CD14-positive monocyte (primary cell): Measurements from ENCODE around the gene MYO16. TPM values are rescaled to one million over a fixed set of nuclear protein-coding genes. Genes with fewer than 3 reads are reported as not detected.

Source experiments
- DNase-seq, 3 donors: peaks; one replicate each; pipeline ENCODE4 v3.0.0-alpha.2; 2011 to 2022
- H2AFZ ChIP-seq: 2 replicates; pipeline ENCODE4 v1.6.0; 2012; ENCODE audit warnings: mild to moderate bottlenecking, low read depth, low read length, inconsistent platforms; ENCODE audit not compliant: insufficient read depth, poor library complexity, severe bottlenecking
- H3K27ac ChIP-seq, 2 donors: 1 replicate in 1 of 2; 2 replicates in 1 of 2; pipeline ENCODE4 v1.5.1; 2012 to 2013; ENCODE audit warnings: low read length in 2 of 2, control low read depth in 1 of 2, inconsistent platforms in 1 of 2, low read depth in 1 of 2, mild to moderate bottlenecking in 1 of 2
- H3K27me3 ChIP-seq, 2 donors: one replicate each; pipeline versions ENCODE4 v1.6.0 to v1.6.1; 2011 to 2013; ENCODE audit warnings: low read length in 2 of 2; ENCODE audit not compliant: control insufficient read depth in 2 of 2, insufficient read depth in 2 of 2
- H3K36me3 ChIP-seq, 2 donors: replicated peaks in 1 of 2; 1 replicate in 1 of 2; 2 replicates in 1 of 2; pipeline versions ENCODE4 v1.5.1 to v1.6.1; 2012 to 2013; ENCODE audit warnings: low read length in 2 of 2, control low read depth in 1 of 2, inconsistent platforms in 1 of 2, mild to moderate bottlenecking in 1 of 2; ENCODE audit not compliant: insufficient read depth in 2 of 2, control insufficient read depth in 1 of 2
- H3K4me1 ChIP-seq, 2 donors: 1 replicate in 1 of 2; 2 replicates in 1 of 2; pipeline versions ENCODE4 v1.5.1 to v1.6.1; 2012 to 2013; ENCODE audit warnings: low read length in 2 of 2, control low read depth in 1 of 2, inconsistent platforms in 1 of 2, mild to moderate bottlenecking in 1 of 2, moderate library complexity in 1 of 2; ENCODE audit not compliant: insufficient read depth in 2 of 2, control insufficient read depth in 1 of 2
- H3K4me2 ChIP-seq: replicated peaks from 2 replicates; pipeline ENCODE3; 2012; ENCODE audit warnings: low read length, moderate library complexity, mild to moderate bottlenecking; ENCODE audit not compliant: poor library complexity, severe bottlenecking; ENCODE audit errors: extremely low read depth
- H3K4me3 ChIP-seq, 3 experiments: fragments of 200-600 bp in 1 of 3; sonication (generic) in 1 of 3; replicated peaks in 1 of 3; 1 replicate in 2 of 3; 2 replicates in 1 of 3; pipeline ENCODE4 v1.5.1; 2011 to 2013; ENCODE audit warnings: low read length in 3 of 3, mild to moderate bottlenecking in 3 of 3, control low read depth in 2 of 3, low read depth in 2 of 3, inconsistent platforms in 1 of 3, moderate library complexity in 1 of 3
- H3K79me2 ChIP-seq: 2 replicates; pipeline ENCODE4 v1.6.0; 2012; ENCODE audit warnings: mild to moderate bottlenecking, control low read depth, inconsistent platforms, low read length, moderate library complexity; ENCODE audit not compliant: insufficient read depth
- H3K9ac ChIP-seq: 2 replicates; pipeline ENCODE4 v1.6.0; 2017; ENCODE audit warnings: low read length, mild to moderate bottlenecking; ENCODE audit not compliant: insufficient read depth, poor library complexity, severe bottlenecking
- H3K9me3 ChIP-seq, 2 donors: replicated peaks in 1 of 2; 1 replicate in 1 of 2; 2 replicates in 1 of 2; pipeline versions ENCODE4 v1.5.1 to v1.6.1; 2012 to 2013; ENCODE audit warnings: low read length in 2 of 2, control low read depth in 1 of 2; ENCODE audit not compliant: control insufficient read depth in 1 of 2, insufficient read depth in 1 of 2
- H4K20me1 ChIP-seq: 2 replicates; pipeline ENCODE4 v1.6.0; 2012; ENCODE audit warnings: mild to moderate bottlenecking, low read length, control low read depth, moderate library complexity; ENCODE audit not compliant: insufficient read depth
- H3K27ac Mint-ChIP-seq, 7 donors: one replicate each; pipeline ENCODE4 v1.8.0; 2020; ENCODE audit warnings: mild to moderate bottlenecking in 7 of 7, mixed read lengths in 7 of 7, moderate library complexity in 6 of 7, inconsistent platforms in 2 of 7
- H3K27me3 Mint-ChIP-seq, 3 donors: one replicate each; pipeline ENCODE4 v1.8.0; 2021 to 2022; ENCODE audit warnings: low read depth in 3 of 3, mild to moderate bottlenecking in 3 of 3, mixed read lengths in 3 of 3, moderate library complexity in 3 of 3, inconsistent platforms in 1 of 3
- H3K36me3 Mint-ChIP-seq, 2 donors: one replicate each; pipeline ENCODE4 v1.8.0; 2020; ENCODE audit warnings: mixed read lengths in 2 of 2, inconsistent platforms in 1 of 2, mild to moderate bottlenecking in 1 of 2
- H3K4me1 Mint-ChIP-seq: one replicate; pipeline ENCODE4 v1.8.0; 2020; ENCODE audit warnings: mild to moderate bottlenecking, mixed read lengths
- H3K4me3 Mint-ChIP-seq, 2 donors: one replicate each; pipeline ENCODE4 v1.8.0; 2020; ENCODE audit warnings: mild to moderate bottlenecking in 2 of 2, mixed read lengths in 2 of 2, moderate library complexity in 1 of 2
- H3K9me3 Mint-ChIP-seq, 7 donors: one replicate each; pipeline ENCODE4 v1.8.0; 2020 to 2022; ENCODE audit warnings: mixed read lengths in 7 of 7, mild to moderate bottlenecking in 6 of 7, moderate library complexity in 6 of 7, inconsistent platforms in 2 of 7
- WGBS: methylation state at CpG from one replicate; pipeline ENCODE4 v1.1.5; 2013; ENCODE audit warnings: missing lambda C conversion rate; ENCODE audit not compliant: insufficient coverage; 5-methylcytosine and 5-hydroxymethylcytosine counted together
- intact Hi-C, 2 donors: fragments of 100-400 bp; cut with micrococcal nuclease; formaldehyde crosslinking; loops; one replicate each; pipeline versions ENCODE4 v1.15.0 to v1.15.1; 2023
- polyA plus RNA-seq, 3 donors: library from polyadenylated mRNA; depleted of rRNA in 1 of 3; unstranded in 2 of 3; stranded (reverse) in 1 of 3; fragments of 300-500 nt in 2 of 3; fragments of >200 nt in 1 of 3; fragmentation: Illumina TruSeq in 2 of 3; gene quantifications; 1 replicate in 2 of 3; 2 replicates in 1 of 3; pipeline ENCODE4 v1.2.3, GENCODE V29; 2012 to 2021
- TF ChIP-seq, protein P1 (sequence below): fragments of 200-600 bp; IDR thresholded peaks from one replicate; pipeline ENCODE4 v1.8.0; 2022; ENCODE audit warnings: antibody characterized with exemption, mild to moderate bottlenecking

The MYO16 gene
- polyA plus RNA-seq, 3 donors: not detected

- 67% methylated on average over 3 of the region's 3 CpGs for WGBS
- Mint-ChIP-seq H3K36me3 (no peaks in the 10 kb centered on the region), H3K4me1 (peaks cover 7% of the 10 kb centered on the region), H3K4me3 (no peak overlapping the region), H3K9me3 (peaks cover 0 to 4% (median 1%) of the 10 kb centered on the region in 7 donors), H3K27me3 (no peaks in the 10 kb centered on the region), H3K27ac (peak overlapping the region in 1 of 7 donors; percentile 11)
- intact Hi-C loops: no loop called here
- Histone ChIP-seq H3K36me3 (no peaks in the 10 kb centered on the region), H3K79me2 (no peaks in the 10 kb centered on the region), H3K4me3 (no peak overlapping the region), H3K27me3 (no peaks in the 10 kb centered on the region), H4K20me1 (no peaks in the 10 kb centered on the region), H3K4me2 (no peak overlapping the region), H2AFZ (no peak overlapping the region), H3K9me3 (no peaks in the 10 kb centered on the region), H3K27ac (no peak overlapping the region), H3K4me1 (no peaks in the 10 kb centered on the region), H3K9ac (no peak overlapping the region)
- no peak for DNase-seq
- TF ChIP-seq, protein P1, sequence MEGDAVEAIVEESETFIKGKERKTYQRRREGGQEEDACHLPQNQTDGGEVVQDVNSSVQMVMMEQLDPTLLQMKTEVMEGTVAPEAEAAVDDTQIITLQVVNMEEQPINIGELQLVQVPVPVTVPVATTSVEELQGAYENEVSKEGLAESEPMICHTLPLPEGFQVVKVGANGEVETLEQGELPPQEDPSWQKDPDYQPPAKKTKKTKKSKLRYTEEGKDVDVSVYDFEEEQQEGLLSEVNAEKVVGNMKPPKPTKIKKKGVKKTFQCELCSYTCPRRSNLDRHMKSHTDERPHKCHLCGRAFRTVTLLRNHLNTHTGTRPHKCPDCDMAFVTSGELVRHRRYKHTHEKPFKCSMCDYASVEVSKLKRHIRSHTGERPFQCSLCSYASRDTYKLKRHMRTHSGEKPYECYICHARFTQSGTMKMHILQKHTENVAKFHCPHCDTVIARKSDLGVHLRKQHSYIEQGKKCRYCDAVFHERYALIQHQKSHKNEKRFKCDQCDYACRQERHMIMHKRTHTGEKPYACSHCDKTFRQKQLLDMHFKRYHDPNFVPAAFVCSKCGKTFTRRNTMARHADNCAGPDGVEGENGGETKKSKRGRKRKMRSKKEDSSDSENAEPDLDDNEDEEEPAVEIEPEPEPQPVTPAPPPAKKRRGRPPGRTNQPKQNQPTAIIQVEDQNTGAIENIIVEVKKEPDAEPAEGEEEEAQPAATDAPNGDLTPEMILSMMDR: no peak
These were observed 484.0 kb downstream of the MYO16 start for GRCh38 chr13:109113427-109113826.

- Histone ChIP-seq H2AFZ (no peak overlapping the region), H3K9me3 (no peaks in the 10 kb centered on the region), H3K4me3 (no peak overlapping the region), H3K79me2 (no peaks in the 10 kb centered on the region), H3K4me2 (no peak overlapping the region), H3K27ac (no peak overlapping the region), H3K4me1 (no peaks in the 10 kb centered on the region), H4K20me1 (no peaks in the 10 kb centered on the region), H3K36me3 (no peaks in the 10 kb centered on the region), H3K27me3 (no peaks in the 10 kb centered on the region), H3K9ac (no peak overlapping the region)
- WGBS: 100% methylated on average over 1 of the region's 5 CpGs
- H3K9me3 Mint-ChIP-seq: peaks cover 0 to 4% (median 1%) of the 10 kb centered on the region in 7 donors
- H3K27ac Mint-ChIP-seq: no peak overlapping the region
- intact Hi-C loops: no loop called here
- H3K27me3 Mint-ChIP-seq: no peaks in the 10 kb centered on the region
- no peaks in the 10 kb centered on the region for H3K36me3 Mint-ChIP-seq
- no peak for DNase-seq
- H3K4me1 Mint-ChIP-seq: peaks cover 7% of the 10 kb centered on the region
- H3K4me3 Mint-ChIP-seq: no peak overlapping the region
- TF ChIP-seq, protein P1: no peak
These were observed 484.8 kb downstream of the MYO16 start for GRCh38 chr13:109114162-109114561.
